ENCODE measurements around the gene CDH4.

- no peak for TF ChIP-seq POLR2A (IDR thresholded peaks at IDR 0.05)
- TF ChIP-seq, protein P1, sequence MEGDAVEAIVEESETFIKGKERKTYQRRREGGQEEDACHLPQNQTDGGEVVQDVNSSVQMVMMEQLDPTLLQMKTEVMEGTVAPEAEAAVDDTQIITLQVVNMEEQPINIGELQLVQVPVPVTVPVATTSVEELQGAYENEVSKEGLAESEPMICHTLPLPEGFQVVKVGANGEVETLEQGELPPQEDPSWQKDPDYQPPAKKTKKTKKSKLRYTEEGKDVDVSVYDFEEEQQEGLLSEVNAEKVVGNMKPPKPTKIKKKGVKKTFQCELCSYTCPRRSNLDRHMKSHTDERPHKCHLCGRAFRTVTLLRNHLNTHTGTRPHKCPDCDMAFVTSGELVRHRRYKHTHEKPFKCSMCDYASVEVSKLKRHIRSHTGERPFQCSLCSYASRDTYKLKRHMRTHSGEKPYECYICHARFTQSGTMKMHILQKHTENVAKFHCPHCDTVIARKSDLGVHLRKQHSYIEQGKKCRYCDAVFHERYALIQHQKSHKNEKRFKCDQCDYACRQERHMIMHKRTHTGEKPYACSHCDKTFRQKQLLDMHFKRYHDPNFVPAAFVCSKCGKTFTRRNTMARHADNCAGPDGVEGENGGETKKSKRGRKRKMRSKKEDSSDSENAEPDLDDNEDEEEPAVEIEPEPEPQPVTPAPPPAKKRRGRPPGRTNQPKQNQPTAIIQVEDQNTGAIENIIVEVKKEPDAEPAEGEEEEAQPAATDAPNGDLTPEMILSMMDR (IDR thresholded peaks at IDR 0.05 in 8 of 11, conservative IDR thresholded peaks at IDR 0.05 in 3 of 11): no peak
Measured at GRCh38 chr20:61779176-61779965, 527.3 kb downstream of the CDH4 start.
